ENCODE results near the gene MRGPRX4. TPM values are rescaled to one million over a fixed set of nuclear protein-coding genes. Genes with fewer than 3 reads are reported as not detected.

MRGPRX4 gene
- total RNA-seq, 2 donors from 2014 or later, result not detected

DNA sequence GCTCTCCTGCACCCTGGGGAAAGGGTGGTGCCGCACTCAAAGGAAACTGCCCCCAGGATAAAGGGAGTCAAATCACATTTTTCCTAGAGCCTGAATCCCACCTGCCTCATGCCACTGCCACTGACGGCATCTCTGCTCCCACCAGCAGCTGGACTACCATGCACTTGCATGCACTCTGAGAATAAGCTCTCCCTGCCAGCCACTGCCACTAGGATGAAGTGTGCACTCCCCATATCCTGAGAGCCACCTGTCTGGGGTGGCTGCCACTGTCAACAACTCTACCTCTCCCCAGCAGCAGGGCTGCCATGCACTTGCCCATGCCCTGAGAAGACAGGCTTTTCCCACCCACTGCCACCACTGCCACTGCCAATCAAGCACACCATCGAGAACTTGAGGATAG, 31.6 kb downstream of the MRGPRX4 start:
- no peaks in the 10 kb centered on the region for H3K4me1 Mint-ChIP-seq

DNA sequence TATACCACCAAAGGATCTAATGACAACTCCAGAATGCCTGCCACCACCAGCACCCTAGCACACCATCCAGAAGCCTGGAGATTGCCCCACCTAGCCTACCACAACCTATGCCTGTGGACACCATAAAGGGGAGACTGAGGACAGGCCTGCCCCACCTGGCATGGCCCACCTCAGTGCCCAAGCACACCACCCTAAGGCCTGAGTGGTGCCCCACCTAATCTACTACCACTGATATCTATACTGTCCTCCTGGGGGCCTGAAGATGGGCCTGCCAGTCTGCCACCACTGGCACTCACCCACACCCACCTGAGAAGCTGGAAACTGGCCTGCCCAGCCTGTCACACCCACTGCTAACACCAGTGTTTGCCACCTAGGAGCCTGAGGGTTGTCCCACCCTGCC, 32.1 kb downstream of the MRGPRX4 start:
- Mint-ChIP-seq H3K4me1 (no peaks in the 10 kb centered on the region), H3K36me3 (ENCODE audit: low read depth) (no peaks in the 10 kb centered on the region), H3K27ac (no peak overlapping the region), H3K9me3 (peaks cover 4% of the 10 kb centered on the region), H3K27me3 (ENCODE audit: insufficient read depth) (peaks cover 22% of the 10 kb centered on the region), H3K4me3 (no peak overlapping the region)
- no peaks in the 10 kb centered on the region for H3K4me1 ChIP-seq (ENCODE audit: control insufficient read depth, insufficient read depth, low read length)
- DNase-seq, result no peak
- H3K36me3 ChIP-seq (ENCODE audit: control insufficient read depth, insufficient read depth, low read length), result no peaks in the 10 kb centered on the region
- no peak overlapping the region for H3K4me3 ChIP-seq (ENCODE audit: low read length)
- H3K27me3 ChIP-seq (ENCODE audit: control insufficient read depth, insufficient read depth, low read length, poor library complexity, severe bottlenecking), result peaks cover 7% of the 10 kb centered on the region
- H3K9ac ChIP-seq (ENCODE audit: extremely low read depth, low read length, poor library complexity, severe bottlenecking), result no peak overlapping the region
- no peak overlapping the region for H3K27ac ChIP-seq (ENCODE audit: low read depth, low read length)
- no peaks in the 10 kb centered on the region for H3K9me3 ChIP-seq (ENCODE audit: control insufficient read depth, low read length)
- TF ChIP-seq, protein P1, sequence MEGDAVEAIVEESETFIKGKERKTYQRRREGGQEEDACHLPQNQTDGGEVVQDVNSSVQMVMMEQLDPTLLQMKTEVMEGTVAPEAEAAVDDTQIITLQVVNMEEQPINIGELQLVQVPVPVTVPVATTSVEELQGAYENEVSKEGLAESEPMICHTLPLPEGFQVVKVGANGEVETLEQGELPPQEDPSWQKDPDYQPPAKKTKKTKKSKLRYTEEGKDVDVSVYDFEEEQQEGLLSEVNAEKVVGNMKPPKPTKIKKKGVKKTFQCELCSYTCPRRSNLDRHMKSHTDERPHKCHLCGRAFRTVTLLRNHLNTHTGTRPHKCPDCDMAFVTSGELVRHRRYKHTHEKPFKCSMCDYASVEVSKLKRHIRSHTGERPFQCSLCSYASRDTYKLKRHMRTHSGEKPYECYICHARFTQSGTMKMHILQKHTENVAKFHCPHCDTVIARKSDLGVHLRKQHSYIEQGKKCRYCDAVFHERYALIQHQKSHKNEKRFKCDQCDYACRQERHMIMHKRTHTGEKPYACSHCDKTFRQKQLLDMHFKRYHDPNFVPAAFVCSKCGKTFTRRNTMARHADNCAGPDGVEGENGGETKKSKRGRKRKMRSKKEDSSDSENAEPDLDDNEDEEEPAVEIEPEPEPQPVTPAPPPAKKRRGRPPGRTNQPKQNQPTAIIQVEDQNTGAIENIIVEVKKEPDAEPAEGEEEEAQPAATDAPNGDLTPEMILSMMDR (conservative IDR thresholded peaks at IDR 0.05), result no peak

More for the DNA sequence above, 31.6 kb downstream of the MRGPRX4 start:
- no peak for DNase-seq
- 89 to 100% methylated on average over 1 to 3 of the region's 3 CpGs for WGBS, 2 experiments (ENCODE audit: insufficient coverage in 1 of 2, insufficient read length in 1 of 2)
- peaks cover 16% of the 10 kb centered on the region for H3K27me3 Mint-ChIP-seq (ENCODE audit: insufficient read depth)
- Histone ChIP-seq H3K4me1 (ENCODE audit: control insufficient read depth, insufficient read depth, low read length) (no peaks in the 10 kb centered on the region), H3K9me3 (ENCODE audit: control insufficient read depth, low read length) (no peaks in the 10 kb centered on the region), H3K4me3 (ENCODE audit: low read length) (no peak overlapping the region), H3K36me3 (ENCODE audit: control insufficient read depth, insufficient read depth, low read length) (no peaks in the 10 kb centered on the region), H3K27ac (ENCODE audit: low read depth, low read length) (no peak overlapping the region), H3K27me3 (ENCODE audit: control insufficient read depth, insufficient read depth, low read length, poor library complexity, severe bottlenecking) (peaks cover 2% of the 10 kb centered on the region), H3K9ac (ENCODE audit: extremely low read depth, low read length, poor library complexity, severe bottlenecking) (no peak overlapping the region)
- no peaks in the 10 kb centered on the region for H3K36me3 Mint-ChIP-seq (ENCODE audit: low read depth)
- H3K4me3 Mint-ChIP-seq, result no peak overlapping the region
- TF ChIP-seq, protein P1 (conservative IDR thresholded peaks at IDR 0.05), result no peak
- H3K27ac Mint-ChIP-seq, result no peak overlapping the region
- peaks cover 4% of the 10 kb centered on the region for H3K9me3 Mint-ChIP-seq

DNA sequence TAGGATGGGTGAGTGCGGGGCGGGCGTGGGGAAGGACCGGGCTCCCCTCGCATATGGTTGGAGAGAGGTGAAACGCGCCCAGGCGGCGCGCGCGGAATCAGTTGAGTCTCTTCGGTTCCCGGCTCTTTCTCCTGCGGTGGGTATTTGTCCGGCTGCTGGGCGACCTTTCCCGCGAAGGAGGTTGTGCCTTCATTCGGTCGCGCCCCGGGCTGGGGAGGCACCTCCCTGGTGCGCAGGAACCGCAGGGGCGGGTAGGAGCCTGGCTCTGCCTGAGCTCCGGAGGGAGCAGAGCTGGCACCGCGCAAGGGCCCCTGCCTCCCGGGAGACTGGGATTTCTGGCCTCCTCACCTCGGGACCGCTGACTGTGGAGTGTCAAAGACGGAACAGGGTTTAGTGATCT, 36.4 kb downstream of the MRGPRX4 start:
- Histone ChIP-seq H3K36me3 (ENCODE audit: control insufficient read depth, insufficient read depth, low read length) (no peaks in the 10 kb centered on the region), H3K9ac (ENCODE audit: extremely low read depth, low read length, poor library complexity, severe bottlenecking) (no peak overlapping the region), H3K27me3 (ENCODE audit: control insufficient read depth, insufficient read depth, low read length, poor library complexity, severe bottlenecking) (peaks cover 9% of the 10 kb centered on the region), H3K27ac (ENCODE audit: low read depth, low read length) (no peak overlapping the region), H3K9me3 (ENCODE audit: control insufficient read depth, low read length) (no peaks in the 10 kb centered on the region), H3K4me1 (ENCODE audit: control insufficient read depth, insufficient read depth, low read length) (no peaks in the 10 kb centered on the region), H3K4me3 (ENCODE audit: low read length) (no peak overlapping the region)
- TF ChIP-seq, protein P1 (conservative IDR thresholded peaks at IDR 0.05), result no peak
- whole genome bisulfite sequencing, 2 experiments (ENCODE audit: insufficient coverage in 1 of 2, insufficient read length in 1 of 2), result 94 to 96% methylated on average over 23 to 33 of the region's 33 CpGs
- no peaks in the 10 kb centered on the region for H3K36me3 Mint-ChIP-seq (ENCODE audit: low read depth)
- H3K27me3 Mint-ChIP-seq (ENCODE audit: insufficient read depth), result peaks cover 27% of the 10 kb centered on the region
- H3K27ac Mint-ChIP-seq, result no peak overlapping the region
- H3K9me3 Mint-ChIP-seq, result no peaks in the 10 kb centered on the region
- H3K4me1 Mint-ChIP-seq, result peaks cover 5% of the 10 kb centered on the region
- no peak overlapping the region for H3K4me3 Mint-ChIP-seq
- no peak for DNase-seq
